HEK293T (cell line): ENCODE measurements around the gene RNF7.
"Not testable (repeated sequence)": the region's sequence is repeated elsewhere in the genome, so short reads cannot be mapped to it uniquely, and the experiment has no call there.

Experiments
- BHLHE40 ChIP-seq: fragments of 450-650 bp; IDR thresholded peaks from 2 replicates; pipeline ENCODE4 v1.6.1; 2016; ENCODE audit warnings: mild to moderate bottlenecking, moderate library complexity, borderline replicate concordance
- FOXA1 ChIP-seq: fragments of 450-650 bp; IDR thresholded peaks from 2 replicates; pipeline ENCODE4 v1.6.1; 2016; ENCODE audit warnings: mild to moderate bottlenecking
- FOXM1 ChIP-seq: fragments of 450-650 bp; IDR thresholded peaks from 2 replicates; pipeline ENCODE4 v1.6.1; 2017; ENCODE audit warnings: mild to moderate bottlenecking, borderline replicate concordance
- HDGF ChIP-seq: fragments of 450-650 bp; IDR thresholded peaks from 2 replicates; pipeline ENCODE4 v1.6.1; 2017; ENCODE audit warnings: antibody characterized with exemption, borderline replicate concordance
- LEF1 ChIP-seq: fragments of 450-650 bp; IDR thresholded peaks from 2 replicates; pipeline ENCODE4 v1.6.1; 2017; ENCODE audit warnings: mild to moderate bottlenecking, borderline replicate concordance

GRCh38 chr3:141762552-141762951, 24.5 kb downstream of the RNF7 start:
- TF ChIP-seq LEF1, BHLHE40, FOXA1, FOXM1, HDGF: not testable (repeated sequence)
